HG03460 (cell line): Measurements from ENCODE around the gene INPP4A.

Source experiments
- ATAC-seq: cut with Tn5 transposase; IDR thresholded peaks from one replicate; pipeline ENCODE4 v1.9.1; 2021; ENCODE audit not compliant: unreplicated experiment

Gene INPP4A

DNA sequence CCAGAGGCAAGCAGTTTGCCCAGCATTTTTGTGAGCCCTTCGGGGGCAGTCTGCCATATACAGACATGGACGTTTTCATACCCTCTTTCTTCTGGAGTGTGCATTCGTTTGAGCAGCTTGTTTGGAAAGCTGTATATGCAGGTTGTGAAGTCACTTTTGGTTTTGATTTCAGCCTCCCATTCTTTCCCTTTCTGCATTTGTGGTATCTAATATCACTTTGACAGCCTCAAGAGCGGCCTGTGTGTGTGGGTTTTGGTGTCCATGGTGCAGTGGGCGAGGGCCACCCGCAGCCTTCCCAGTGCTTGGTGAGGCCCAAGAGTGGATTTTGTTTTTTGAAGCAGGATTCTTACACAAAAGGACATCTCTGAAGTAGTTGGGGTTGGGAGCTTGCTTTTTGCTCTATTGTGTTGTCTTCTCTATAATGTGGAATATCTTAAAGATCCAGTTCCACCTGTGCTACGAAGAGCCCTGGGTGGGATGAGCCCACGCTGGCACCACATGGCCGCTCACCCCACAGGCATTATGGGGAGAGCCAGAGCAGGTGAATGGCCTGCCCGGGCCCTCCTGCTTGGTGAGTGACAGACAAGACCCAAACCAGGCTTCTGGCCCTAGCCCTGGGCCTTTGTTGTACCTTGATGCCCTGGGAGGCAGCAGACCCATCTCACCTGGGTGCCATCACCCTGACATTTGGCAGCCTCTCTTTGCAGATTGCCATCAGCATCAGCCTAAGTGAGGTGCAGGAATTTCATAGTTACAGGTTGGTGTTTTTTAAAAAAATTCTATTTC lies 29.5 kb downstream of the INPP4A start:
- peak; percentile 45 for ATAC-seq

DNA sequence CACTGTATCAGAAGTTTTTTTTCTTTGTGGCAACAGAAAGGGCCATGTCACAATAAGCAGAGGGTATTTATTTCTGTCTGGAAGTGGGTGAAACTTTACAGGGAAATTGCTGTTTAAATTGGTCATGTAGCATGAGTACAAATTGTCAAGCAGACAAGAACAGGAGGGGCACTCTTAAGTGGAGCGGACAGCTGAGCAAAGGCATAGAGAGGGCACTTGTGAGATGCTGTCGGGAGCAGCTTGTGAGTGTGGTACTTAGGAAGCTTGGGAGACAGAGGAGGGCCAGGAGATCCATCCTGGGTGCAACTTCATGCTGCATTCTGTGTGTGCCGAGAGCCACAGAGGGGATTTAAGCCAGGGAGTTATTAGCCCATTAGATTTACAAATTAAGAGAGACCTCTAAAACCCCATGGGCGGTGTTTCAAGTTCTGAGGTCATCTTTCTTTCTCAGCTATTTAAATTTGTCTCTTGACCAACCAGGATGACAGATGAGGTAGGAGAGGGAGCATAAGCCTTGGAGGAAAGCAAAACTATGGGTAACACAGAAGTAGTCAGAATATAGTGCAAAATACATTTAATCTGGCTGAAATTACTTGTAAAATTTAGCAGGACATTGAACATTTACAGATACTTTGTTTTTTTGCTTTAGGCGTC lies 30.4 kb downstream of the INPP4A start:
- ATAC-seq: no peak

DNA sequence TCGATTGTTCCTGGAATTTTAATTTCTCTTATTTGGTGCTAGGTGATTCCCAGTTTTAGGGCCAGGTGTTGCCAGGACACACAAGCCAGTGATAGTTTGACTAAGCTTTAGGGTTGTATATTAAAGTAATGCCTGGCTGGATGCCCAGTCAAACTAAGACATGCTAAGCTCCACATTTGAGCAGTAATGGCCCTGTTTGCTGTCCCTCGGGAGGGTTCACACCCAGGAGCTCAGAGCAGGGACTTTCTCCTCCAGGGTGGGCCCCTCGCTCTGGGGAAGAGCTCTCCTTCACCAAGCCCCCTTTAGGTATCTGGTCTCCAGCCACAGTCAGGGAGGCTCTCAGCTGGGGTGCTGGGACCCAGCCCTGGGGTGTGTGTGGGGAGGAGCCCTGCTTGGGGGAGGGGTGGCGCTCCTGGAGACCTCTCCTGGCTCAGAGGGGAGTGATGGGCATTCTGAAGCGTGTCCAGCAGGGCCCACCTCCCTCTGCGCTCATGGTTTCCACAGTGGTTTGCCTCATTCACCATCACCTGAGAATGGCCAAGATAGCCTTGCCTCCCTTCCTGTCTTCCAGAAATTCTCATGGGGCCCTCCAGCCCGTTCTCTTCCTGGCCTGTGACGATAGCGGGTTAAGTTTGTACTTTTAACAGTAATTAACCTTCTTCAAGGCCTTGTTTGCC lies 31.7 kb downstream of the INPP4A start:
- no peak for ATAC-seq

DNA sequence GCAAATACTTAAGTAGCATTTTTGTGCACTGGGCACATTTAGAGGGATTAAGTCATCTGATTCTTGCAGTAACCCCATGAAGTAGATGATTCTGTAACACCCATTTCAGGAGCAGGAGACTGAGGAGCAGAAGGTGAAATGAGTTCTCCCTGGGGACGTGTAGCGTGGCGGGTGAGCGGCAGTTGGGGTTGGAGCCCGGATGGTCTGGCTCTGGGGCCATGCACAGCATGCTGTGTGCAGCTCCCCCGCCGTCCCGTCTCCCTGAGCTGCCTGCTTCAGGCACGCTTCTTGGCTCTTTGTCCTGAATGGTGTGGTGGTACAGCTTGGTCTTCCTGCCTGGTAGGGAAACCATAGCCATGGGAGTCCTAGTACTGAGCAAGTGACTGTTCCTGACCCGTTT lies 32.4 kb downstream of the INPP4A start:
- ATAC-seq: no peak

DNA sequence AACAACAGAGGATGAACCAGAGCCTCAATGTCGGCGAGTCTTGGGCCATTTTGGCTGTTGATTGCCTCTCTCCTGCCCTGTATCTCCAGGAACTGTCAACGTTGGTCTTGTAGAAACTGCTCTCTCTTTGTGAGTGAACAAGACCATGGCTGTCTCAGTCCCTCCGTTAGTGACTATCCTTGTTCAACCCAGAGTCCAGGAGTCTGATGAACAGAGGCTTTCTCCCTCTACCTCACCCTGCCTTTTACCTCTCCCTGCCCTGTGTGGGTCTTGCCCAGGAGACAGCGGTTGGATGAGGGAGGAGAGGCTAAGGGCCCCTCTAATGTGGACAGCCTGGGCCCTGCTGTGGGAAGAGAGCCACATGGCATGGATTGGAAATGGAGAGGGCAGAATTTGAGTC lies 32.8 kb downstream of the INPP4A start:
- ATAC-seq: no peak

DNA sequence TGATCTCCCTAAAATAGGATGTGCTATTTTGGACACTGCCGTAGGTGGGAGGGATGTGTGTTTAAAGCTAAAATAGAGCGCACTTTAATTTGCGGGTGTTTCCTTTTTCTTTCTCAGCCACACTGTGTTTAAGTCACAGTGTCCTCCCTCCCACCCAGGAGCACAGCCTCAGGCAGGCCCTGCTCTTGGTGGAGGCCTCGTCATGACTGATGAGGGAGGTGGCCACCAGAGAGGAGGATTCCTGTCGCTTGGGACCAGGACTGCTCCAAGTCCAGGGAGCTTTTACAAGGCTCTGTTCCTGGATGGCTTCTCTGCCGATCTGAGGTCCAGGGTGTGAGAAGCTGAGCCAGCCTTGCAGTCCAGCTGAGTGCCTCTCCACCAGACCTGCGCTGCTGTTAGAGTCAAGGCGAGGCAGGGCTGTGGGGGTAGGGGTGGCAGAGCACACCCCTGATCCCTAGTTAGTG lies 33.5 kb downstream of the INPP4A start:
- no peak for ATAC-seq

DNA sequence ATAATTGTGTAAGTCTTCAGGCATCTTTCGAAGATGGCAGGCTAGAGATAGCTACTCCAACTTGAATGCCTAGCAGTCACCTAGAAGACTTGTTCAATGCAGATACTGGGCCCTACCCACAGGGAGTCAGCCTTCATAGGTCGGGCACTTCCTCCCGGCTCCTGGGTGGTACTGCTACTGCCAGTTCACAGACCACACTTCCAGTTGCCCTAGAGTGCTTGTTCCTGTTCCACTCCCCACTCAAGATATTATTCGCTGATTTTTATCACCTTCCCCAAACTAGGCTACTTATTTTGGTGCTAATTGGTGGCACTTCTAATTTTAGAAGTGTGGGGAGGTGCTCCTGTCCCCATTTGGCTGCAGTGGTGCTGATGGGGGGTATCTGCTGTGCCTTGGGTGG lies 34.2 kb downstream of the INPP4A start:
- ATAC-seq: no peak

DNA sequence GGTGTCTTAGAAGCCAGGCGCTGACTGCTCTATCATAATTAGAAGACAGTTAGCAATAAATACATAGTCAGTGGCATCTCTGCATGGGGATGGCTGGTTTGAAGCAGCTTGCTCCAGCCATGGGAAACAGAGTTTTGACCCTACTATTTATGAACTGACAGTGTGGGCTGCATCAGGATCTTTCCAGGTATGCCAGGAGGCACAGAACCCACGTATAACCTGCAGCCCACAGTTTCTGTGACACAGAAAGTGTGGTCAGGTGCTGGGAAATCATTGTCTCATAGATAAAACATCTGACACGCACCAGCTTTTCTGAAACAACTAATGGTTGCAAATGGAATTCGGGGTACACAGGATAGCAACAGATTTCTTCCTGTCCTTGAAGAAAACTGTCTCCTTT lies 34.7 kb downstream of the INPP4A start:
- ATAC-seq: no peak

DNA sequence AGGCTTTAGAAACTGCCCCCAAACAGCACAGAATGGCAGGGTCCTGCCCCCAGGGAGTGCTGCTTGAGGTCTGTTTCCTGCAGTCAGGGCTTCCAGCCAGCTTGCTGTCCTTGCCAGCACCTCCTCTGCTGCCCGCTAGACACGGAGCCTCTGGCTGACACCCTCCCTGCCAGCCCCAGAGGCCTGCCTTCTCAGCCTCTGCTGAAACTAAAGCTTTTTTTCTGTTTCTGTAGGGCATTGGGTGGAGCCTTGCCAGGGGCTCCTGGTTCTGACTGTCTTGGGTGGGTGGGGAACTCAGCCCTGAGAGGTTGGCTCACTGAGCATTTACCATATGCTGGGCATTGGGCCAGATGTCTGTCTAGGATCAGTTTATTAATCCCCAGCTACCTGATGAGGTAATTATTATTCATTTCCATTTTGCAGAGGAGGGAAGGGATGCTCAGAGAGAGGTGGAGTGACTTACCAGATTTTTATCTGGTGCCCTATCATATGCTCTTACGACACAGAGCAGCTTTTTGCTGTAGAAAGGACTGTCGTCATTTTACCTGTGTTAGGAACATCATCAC lies 35.4 kb downstream of the INPP4A start:
- peak; percentile 36 for ATAC-seq

DNA sequence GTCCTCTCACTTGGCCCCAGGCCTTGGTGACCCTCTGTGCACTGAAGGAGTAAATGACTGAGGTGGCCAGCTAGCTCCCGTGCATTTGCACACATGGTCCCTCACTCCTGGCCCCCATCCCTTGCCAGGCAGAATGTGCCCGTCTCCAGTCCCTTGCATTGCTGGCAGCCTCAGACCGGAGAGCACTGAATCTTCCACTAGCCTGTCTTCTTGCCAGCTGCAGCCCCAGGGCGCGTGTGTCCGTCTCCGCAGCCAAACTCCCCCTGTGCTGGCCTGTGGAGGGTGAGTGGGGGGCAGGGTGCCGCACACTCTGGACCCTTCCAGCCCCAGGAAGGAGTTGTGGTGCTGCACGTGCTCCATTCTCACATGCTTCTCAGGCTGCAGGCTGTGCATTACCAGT lies 35.9 kb downstream of the INPP4A start:
- no peak for ATAC-seq

DNA sequence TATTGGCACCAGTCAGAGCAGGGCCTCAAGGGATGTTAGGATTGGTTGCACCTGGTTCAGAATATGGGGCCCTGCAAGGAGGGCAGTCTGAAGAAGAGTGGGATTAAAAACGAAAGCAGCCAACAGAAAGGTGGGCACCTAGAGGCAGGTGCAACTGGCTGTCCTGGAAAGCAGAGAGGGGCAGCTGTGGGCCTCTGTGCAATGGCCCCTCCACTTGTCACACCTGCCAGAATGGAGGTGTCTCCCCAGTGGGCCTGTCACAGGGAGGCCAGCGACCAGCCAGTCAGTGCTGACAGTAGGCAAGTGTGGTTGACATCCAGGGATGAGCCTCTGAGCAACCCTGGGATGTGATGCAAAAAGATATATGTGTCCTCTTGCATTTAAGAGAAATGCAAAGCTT lies 37.7 kb downstream of the INPP4A start:
- ATAC-seq: no peak

DNA sequence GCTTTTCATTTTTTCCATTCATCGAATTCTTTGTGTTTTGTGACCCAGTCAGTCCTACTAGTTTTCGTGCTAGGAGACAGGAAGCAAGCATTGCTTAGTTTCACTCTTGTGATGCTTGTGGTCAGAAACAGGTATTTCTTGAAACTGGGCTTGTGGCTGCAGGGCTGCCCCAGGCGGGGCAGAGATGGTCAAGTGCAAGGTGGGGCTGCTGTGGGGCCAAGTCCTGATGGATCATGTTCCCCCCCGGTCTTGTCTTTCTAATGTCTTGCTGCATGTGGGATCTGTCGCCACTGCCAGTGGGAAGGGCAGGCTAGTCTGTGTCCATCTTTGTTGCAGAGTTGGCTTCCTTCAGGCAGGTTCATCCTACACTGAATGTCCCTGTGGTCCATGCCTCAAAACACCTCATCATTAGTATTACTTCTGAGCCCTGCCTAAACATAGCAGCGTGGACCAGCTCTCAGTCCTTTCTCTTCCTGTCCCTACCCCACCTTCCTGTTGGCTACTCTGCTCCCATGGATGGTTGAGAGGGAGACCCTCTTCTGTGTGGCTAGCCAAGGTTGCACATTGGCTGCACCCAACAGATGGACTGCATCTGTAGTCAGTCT lies 38.7 kb downstream of the INPP4A start:
- ATAC-seq: peak; percentile 56

DNA sequence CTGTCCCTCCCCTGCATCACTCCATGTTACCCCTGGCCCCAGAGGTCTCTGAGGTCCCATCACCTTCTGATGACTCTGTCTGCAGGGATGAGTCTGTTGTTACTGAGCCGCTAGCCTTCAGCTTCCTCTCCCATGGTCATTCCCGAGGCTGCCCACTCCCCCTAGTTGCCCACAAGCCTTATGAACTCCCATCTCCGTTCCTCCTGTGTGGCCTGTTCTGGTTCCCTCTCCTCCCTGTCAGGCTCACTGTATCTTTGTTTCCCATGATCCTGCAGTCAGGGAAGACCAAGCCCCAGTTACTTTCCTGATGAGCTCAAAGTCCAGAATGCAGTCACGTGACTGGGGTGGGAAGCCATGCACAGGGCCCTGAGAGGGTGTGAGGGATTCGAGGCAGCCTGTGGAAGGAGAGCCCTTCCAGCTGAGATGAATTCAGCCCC lies 39.5 kb downstream of the INPP4A start:
- ATAC-seq: no peak

DNA sequence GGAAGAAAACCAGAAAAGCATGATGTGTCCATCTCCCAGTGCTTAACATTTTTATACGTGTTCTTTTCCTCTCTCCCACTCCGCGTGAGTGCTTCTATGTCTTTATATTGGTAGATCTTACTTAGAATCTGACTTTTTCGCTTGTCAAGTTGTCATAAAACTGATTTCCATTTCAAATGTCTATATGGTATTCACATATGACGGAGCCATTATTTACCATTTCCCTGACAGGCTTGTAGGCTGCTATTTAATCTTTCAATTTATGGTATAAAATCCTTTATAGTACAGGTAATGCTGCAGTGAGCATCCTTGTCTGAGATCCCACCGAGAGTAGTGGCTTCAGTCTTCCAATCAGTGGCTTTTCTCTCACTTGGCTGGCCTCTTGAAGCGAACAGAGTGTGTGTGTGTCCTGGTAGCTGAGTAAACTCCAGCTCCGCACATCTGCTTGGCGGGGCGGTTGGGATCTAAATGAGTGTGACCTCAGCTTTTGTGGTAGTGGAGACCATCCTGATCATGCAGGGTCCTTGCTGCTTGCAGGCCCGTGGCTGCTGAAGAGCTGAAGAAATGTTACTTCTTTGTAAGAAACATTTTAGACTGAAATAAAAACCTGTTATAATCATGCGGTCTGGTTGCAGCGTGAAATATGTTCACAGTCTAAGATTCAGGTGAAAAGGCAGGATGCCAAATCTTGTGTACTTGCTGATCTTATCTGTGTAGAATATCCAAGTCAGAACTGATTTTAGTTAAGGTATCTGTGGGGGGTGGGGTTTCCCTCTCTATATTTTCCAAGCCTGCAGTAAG lies 40.2 kb downstream of the INPP4A start:
- ATAC-seq: no peak

DNA sequence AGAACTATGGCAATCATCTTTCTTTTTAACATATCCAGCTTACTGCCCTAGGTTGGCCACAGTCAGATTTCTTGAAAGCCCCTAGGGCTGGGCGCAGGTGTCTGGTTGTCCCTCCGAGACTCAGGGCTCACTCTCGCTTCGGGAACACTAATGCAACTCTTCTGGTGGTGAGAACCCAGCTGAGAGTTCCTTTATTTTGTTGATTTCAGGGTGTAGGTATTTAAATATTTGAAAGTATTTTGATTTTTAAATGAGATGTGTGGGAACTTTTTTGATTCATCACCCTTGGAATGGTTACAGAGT lies 40.7 kb downstream of the INPP4A start:
- ATAC-seq: no peak

DNA sequence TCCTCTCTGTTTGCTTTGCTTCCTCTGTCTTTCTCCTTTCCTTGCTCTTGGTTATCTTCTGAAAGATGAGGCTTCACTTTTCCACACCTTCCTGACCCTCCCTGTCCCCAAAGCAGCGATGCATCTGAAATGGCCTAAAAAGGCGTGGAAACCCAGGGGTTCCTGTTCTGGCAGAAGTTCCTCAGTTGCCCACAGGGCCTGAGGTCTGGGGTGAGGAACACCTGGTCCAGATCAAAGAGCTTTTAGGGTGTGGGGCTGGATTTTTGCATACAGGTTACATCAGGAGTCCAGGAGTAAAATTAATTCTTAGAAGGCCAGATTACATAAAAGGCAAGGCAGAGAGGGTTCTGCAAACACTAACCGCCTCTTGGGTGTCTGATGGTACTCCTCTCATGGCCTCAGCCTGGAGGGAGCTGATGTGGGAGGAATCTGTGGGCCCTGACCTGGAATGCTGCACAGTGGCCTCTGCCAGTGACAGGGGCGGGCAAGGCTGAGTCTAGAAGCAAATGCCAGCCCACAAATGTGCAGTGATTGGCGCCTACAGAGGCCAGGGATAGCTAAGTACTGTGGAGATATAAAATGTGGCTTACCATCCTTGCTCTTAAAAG lies 41.8 kb downstream of the INPP4A start:
- no peak for ATAC-seq

DNA sequence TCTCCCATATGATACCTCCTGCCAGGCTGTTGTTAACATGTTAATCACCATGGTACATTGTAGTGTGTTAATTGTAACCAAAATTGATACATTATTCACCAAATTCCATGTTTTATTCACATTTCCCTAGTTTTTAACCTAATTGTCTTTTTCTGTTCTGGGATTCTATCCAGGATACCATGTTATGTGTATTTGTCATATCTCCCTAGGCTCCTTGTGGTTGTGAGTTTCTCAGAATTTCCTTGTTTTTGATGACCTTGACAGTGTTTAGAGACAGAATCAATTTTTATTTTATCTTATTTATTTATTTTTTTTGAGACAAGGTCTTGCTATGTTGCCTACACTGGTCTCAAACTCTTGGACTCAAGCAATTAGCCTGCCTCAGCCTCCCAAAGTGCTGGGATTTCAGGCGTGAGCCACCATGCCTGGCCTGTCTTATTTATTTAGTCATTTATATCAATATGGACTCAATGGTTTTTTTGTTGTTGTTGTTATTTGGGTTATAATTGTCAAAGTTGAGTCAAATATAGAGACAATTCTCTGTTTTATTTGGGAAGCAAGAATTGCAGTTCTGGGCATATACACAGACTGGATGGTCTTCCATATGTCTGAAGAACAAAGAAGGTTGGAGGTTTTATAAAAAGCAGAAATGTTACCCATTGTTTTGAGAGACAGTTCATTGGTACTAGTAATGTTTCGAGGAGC lies 42.6 kb downstream of the INPP4A start:
- ATAC-seq: no peak

DNA sequence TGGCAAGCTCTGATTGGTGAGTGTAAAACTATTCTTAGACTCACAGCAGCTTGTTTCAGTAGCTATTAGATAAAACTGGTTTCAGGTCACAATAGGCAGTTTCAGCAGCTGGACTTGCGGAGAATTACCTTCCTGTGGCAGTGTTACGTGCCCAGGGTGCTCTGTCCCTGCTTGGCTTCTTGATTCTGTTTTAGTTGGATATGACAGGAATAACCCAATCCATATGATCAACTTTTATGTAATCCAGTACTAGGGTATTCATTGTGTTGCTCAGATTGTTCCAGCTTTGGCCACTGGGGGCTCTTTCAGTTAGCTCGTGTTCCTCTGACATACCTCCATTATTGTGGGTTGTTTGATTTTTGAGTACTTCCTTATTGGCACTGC lies 43.1 kb downstream of the INPP4A start:
- ATAC-seq: peak; percentile 58

DNA sequence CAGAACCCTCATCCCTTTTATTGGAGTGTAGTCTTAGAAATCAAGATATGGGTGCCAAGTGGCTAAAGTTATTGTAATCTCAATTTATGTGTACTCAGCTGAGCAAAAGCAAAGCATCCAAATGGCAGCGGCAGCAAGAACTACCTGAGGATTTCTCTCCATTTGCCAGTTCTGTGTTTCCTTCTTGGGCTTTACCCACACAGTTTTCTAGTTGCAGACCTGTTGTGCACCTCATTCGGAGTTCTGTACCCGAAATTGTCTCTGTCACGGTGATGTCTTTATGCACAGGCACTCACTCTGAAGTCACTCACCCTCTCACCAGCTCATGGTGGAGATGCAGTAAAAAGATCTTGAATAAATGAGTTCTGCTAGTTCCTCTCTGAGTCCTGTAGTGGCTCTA lies 43.6 kb downstream of the INPP4A start:
- ATAC-seq: no peak

DNA sequence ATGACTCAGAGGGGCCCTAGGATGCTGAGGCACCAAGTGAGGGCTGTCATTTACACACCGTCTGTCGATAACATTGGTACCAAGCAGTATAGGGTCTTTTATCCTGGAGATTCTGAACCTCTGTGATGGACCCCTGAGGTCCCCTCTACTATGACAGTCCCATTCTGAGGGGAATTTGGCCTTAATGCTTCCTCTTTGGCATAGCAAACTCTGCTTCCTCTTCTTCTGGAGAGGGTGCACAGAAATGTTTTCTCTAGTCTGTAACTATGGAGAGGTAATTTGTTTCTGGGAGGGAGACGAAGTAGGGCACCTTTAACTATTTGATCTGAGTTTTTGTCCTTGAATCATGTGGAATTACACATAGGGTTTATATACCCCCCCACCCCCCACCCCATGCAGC lies 44.8 kb downstream of the INPP4A start:
- ATAC-seq: no peak
